Measurements from ENCODE around the gene SPOCK1.

SPOCK1 gene

DNA sequence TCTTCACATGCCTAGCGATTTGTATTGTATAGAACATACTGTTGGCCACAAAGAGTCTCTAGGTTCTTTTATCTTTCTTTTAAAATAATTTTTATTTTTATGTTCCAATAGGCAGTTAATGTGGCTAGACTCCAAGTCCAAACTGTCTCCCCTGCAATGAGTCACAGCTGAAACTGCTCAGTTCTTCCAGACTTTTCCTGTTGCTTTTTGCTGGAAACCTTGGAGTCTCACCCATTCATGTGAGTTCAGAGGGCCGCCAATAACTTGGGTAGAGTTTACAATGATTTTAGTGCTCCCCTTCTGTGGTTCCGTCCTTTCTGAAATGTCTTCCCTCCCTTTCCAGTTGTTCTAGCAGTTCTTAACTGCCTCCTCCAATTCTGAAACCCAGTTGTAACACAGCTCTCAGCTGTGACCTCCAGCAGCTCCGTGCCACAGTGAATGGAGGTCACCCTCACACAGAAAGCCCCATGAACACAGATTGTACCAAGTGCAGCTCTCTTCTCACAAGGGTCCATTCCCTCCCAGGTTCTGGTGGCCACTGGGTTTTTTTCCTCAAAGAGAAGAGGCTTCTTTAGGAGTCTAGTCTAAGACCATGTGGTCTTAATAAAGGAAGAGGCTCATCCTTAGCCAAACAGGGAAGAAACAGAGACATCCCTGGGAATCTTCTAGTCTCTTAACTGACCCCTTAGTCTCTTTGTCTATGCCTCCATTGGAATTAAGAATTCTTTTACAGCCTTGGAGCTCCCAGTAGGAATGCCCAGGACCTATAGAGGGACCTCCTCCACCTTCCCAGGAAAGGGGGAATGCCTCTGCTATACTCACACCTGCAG is 198.5 kb downstream of the SPOCK1 start:
- FAIRE-seq (no peak), DNase-seq (ENCODE audit: low spot score) (peak; percentile 19)

DNA sequence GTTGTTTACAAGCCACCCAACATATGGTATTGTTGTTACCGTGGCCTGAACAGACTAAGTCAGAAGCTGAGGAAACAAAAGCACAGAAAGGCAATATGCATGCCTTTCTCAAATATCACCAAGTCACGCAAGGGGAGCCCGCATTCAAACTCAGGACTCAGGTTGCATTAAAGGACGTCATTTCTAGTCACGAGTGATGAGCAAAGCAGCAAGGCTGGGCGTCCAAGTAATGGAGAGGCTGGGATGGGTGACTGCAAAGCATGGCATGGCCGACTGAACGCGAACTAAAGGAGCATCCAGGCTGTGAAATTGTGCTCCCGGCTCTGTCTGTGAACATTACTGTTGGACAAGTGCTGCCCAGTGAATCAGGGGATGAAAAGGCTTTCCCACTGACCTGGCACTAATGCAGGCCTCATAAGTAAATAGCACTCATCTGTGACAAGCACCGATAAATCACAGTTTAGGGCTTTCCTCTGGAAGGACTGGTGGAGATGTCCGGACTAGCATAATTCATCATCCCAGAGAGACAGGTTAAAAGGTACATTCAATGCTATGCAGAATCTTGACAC is 202.8 kb downstream of the SPOCK1 start:
- DNase-seq (ENCODE audit: low spot score) (no peak), FAIRE-seq (no peak)

DNA sequence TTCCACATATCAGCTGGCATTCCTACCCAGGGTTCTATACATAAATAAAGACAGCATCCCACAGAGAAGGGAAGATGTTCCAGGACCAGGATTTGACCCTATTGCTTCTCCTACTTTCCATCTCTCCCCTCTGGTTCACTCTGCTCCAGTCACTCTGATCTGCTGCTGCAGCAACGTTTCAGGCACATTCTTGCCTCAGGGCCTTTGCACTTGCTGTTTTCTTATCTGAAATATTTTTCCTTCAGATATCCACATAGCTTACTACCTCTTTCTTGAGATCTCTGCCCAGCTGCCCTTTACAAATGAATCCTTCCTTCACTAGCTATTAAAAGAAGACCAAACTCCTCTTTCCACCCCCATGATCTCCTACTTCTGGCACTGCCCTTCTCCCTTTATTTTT is 204.5 kb downstream of the SPOCK1 start:
- DNase-seq (ENCODE audit: low spot score) (no peak), FAIRE-seq (no peak)

DNA sequence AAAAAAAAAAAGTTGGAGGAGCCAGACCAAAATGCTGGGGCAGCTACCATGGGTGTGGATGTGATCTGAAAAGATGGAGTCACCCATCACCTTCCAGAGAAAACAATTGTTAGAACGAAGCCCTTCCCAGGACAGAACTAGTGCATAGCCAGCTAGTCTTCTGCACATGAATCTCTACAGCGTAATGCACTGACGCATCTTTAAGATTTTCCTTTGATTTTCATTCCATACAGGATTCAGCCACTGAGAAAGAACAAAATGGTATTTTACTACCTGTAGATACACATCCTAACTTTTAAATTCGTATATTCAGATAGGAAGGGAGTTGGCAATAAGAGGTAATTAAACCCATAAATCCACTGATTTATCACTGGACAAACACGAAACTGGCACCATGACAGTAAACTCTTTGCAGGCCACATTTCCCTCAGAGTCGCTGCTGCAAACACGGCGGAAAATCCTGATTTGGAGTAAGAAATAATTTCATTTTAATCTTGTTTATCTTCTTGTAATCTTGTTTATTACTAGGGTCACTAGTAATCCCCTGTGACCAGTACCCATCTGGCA is 206.6 kb downstream of the SPOCK1 start:
- no peak for DNase-seq (ENCODE audit: low spot score)
- no peak for FAIRE-seq

DNA sequence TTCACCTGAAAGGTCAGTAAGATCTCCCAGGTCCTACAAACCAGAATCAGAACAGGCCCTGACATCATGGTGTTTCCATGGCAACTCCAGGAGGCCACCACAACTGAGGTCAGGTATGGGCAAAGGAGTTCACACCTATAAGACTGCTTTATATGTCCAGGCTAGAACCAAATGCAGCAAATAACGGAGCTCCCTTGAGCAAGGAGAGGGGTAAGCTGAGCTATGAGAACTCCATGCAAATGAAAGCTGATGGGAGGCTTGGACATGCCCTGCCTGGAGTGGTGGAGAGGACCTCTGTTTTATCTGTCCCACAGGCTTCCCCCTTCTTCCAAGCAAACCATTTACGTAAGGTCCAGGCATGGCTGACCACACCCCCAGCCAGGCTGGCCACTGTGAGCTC is 207.7 kb downstream of the SPOCK1 start:
- no peak for FAIRE-seq

DNA sequence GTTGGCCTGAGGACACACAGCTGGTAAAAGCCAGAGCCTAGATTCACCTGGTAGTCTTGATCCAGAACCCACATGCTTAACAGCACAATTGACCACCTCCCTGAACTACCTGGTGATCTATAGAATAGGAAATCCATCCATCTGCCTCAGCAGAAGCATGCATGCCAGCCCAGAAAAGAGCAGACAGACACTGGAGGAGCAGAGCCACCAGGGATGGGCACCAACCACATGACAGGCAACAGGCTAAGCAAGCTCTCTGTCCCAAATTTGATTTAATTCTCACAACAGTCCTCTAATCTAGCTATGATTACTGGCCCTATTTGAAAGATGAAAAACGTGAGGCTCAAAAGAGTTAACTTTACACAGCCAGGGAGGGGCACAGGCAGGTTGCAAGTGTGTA is 208.1 kb downstream of the SPOCK1 start:
- DNase-seq (ENCODE audit: low spot score) (no peak), FAIRE-seq (no peak)

More for the DNA sequence above, 207.7 kb downstream of the SPOCK1 start:
- no peak for DNase-seq (ENCODE audit: low spot score)

DNA sequence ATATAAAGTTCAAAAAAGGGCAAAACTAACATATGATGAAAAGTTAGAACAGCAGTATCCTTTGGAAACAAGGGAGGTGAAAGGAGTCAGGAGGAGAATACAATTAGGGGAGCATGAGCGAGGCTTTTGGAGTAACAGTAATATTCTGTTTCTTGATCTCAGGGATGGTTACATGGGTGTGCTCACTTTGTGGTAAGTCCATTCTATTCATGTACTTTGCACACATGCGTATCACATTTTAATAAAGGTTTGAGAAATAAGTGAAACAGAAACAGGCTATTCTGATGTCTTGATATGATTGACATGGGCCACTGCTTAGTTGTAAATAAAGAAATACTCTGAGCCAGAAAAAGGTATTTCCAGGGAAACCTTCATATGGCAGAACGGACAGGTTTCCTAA is 208.8 kb downstream of the SPOCK1 start:
- FAIRE-seq (no peak), DNase-seq (ENCODE audit: low spot score) (no peak)

DNA sequence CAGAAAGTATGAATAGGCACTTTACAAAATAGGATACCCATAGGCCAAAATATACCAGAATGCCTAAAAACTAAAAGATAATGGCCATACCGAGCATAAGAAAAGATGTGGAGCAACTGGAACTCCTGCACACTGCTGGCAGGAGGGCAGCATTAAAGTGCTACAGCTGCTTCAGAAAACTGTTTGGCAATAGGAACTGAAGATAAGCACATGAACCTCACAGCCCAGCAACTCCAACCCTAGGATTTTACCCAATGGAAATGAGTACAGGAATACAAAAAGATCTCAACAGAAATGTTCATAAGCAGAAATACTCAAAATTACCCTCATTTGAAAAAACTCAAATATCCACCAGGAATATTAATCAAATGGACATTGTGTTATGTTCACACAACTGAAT is 209.3 kb downstream of the SPOCK1 start:
- FAIRE-seq: no peak
- DNase-seq (ENCODE audit: low spot score): no peak

DNA sequence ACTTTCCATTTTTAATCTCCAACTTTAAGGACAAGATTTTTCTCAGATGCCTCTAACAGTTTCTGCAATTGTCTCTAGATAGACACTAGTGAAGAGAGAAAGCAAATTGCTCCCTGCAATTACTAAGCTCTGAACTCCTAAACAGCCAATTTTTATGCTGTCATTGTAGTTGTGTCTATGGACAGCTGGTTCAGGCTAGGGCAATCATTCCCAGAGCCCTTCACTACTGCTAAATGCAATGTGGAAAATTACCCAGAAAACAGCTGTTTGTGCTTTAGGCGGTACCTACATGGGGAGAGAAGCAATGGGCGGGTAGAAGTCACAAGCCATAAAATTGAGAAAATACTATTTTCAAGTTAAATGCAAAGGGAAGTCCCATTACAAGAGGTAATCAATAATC is 211.6 kb downstream of the SPOCK1 start:
- DNase-seq (ENCODE audit: low spot score): no peak
- no peak for FAIRE-seq

DNA sequence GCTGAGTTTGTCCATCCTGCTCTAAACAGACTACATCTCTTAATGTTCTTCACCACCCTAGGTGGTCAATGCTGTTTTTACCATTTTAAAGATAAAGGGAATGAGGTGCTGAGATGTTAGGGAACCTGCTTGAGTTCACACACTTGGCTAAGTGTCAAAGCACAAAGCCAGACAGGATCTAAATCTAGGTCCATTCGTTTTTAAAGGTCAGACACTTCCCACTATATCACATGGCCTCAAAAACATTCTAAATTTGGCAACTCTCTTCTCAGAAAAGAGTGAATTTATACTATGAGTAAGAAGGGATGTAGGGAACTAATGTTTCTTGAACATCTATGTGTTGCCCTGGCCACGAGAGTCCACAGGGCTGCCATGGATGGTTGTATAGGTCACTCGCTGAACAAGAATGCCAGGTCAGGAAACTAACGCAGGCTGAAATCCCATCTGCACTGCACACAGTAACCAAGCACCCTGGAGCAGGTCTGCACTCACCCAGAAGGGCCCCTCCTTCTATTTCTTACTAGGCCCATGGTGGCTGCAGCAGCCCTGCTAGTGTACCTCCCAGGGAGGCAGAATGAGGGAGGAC is 213.0 kb downstream of the SPOCK1 start:
- no peak for FAIRE-seq
- DNase-seq (ENCODE audit: low spot score): no peak

DNA sequence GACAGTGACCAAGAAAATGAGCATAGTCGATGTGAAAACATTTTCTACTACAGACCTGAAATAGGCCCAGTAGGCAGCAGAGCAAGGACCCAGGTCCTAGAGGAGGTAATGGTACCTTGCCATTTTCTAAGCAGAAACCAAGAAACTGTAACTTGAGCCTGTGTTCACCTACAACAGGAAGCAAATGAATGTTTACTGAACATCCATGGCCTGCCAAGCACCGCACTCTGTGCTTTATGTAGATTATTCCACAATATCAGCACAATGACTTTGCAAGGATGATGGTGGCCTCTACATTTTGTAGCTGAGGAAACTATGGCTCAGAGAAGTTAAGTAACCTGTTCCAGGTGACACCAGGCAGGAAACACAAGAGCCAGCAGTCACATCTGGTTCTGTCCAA is 215.3 kb downstream of the SPOCK1 start:
- DNase-seq (ENCODE audit: low spot score): no peak
- no peak for FAIRE-seq

DNA sequence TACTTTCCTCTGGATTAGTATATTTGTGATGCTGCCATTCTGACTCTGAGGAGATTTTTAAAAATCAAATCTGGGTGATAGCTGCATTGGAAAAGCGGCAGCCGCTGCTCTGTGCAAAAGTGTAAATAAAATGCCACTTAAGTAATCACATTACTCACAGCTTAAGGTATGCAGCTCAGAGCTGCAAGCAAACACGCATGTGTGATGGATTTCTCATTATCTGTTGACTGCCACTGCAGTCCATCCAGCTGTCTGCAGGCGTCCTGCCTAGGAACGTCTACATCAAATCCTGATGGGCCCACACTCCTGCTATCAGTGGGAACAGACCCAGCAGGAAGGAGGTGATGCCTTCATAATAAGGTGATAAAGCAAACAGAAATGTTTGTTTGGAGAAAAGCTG is 216.9 kb downstream of the SPOCK1 start:
- FAIRE-seq (peak; percentile 23), DNase-seq (ENCODE audit: low spot score) (peak; percentile 43)

DNA sequence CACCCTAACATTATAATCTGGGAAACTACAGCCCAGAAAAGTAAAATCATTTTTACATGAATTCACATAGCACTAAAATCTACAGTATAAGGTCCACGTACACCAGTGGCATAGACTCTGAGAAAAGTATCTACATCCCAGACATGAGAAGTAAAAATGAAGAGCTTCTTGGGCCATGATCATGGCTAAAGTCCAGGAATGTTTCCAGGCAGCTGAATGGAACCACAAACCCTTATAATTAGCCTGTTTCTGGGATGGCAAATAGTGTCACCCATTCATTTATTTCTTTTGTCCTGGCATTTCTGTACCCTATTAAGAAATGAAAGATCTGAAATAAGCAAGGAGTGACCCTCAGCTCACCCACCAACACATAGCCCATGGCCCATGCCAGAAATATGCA is 217.9 kb downstream of the SPOCK1 start:
- DNase-seq (ENCODE audit: low spot score) (no peak), FAIRE-seq (no peak)

DNA sequence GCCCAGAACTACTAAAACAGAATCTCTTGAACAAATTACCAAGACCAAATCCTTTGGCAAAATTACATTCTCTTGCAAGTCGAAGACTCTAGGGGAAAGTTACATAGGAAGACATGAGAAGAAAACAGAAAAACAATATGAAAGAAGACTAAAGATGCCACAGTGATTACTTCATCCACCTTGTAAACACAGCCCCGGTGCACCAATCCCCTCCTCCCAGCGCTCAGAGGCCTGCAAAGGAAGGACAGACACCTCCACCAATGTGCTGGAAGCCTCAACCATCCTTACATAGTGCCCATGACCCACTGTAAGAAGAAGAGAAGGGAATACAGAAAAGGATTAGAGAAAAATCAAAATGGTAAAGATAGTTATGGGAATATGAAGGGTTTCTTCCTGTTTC is 218.5 kb downstream of the SPOCK1 start:
- DNase-seq (ENCODE audit: low spot score) (peak; percentile 37), FAIRE-seq (no peak)

DNA sequence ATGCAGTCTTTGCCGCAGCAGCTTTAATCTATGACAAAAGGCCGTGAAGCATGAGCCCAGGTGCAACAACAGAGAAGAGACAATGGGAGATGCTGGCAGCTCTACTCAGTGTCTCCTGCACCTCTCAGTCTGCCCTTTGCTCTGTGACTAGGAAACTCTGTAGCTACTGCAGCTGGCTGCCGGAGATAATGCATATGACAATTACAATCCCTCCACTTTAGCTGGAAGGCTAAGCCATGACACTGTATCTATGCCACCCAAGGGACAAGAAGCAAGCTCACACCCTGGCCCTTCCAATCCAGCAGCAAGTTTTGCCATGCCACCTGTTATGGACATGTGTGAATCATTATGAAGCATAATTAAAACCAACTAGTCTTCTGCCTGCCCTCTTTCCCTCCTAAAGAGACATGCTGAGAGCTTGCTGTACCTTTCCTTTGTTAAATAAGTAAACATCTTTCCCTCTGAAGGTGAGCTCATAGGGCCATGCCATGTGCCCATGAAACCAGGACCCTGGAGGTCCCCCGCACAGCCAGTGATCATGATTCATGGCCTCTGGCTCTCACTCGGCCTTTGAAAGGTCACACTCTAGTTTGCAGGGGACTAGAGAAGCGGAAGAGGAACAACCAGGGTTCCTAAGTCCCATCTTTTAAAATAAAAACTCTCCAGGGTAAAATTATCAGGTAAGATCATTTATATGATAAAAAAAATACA is 219.4 kb downstream of the SPOCK1 start:
- DNase-seq (ENCODE audit: low spot score): no peak
- FAIRE-seq: no peak

DNA sequence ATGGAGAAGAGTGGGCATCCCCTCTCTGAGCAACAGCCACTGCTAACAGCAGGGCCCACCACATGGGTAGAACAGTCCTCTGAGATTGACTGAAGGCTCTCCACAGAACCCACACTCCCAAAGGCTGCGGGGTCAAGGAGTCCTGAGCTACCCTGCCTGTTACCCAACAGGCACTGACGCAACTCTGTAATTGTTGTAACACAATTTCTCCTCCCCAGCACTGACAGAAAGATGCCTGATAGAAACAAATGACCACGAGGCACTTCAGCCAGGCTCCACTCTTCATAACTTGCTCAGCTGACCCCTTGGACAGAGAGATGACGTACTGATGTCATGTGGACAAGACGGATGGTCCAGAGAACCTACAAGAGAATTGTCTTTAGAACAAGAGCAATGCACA is 220.7 kb downstream of the SPOCK1 start:
- DNase-seq (ENCODE audit: low spot score) (no peak), FAIRE-seq (no peak)

DNA sequence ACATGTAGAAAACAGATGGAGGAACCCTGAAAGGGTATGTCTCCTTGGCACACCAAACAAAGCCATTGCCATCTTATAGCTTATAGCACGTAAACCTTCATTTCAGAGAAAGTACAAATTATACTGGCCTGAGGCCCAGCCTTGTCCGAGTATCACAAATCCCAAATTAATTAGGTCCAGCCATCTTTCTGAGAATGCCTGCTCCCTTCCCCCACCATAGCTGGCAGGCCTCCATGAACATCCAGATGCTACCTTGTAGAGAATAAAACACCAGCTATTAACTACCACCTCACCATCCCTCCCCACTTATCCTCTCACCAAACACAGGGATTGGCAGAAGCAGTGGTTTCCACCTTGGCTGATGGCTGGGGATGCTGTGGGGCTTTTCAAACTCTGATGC is 224.0 kb downstream of the SPOCK1 start:
- FAIRE-seq (no peak), DNase-seq (ENCODE audit: low spot score) (no peak)

DNA sequence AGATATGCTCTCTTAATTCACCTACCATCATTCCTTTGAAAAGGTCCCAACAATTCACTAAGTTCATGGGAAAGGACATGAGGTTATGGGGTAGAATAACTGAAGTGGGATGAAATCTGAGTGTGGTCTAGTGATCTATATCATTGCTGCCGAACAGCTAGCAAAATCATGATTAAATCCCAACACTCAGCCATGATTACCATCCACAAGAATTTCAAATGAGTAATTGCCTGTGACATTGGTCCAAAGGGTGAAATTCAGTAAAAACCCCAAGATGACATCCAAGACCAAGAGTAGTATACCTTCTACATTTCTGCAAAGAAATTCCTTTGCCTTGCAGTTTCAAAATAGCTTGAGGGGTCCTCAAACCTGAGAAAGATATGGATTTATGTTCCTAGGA is 225.6 kb downstream of the SPOCK1 start:
- no peak for FAIRE-seq

DNA sequence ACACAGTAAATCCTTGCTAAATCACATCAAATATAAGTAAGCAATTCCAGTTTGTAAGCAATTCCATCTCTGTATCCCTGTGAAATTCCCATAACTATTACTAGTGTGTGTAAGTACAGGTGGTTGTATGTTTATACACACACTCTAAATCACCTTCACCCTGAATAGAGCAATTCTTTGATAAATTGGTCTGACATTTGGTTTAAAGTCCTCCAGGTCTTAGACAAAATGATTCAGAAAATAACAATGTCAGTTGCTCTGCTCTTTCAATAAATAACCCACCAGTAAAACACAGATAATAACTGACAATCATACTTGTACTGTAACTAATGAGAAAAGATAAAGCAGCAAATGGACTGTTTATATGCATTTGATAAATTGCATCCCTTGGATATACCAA is 226.3 kb downstream of the SPOCK1 start:
- DNase-seq (ENCODE audit: low spot score) (no peak), FAIRE-seq (no peak)

More for the DNA sequence above, 225.6 kb downstream of the SPOCK1 start:
- no peak for DNase-seq (ENCODE audit: low spot score)

DNA sequence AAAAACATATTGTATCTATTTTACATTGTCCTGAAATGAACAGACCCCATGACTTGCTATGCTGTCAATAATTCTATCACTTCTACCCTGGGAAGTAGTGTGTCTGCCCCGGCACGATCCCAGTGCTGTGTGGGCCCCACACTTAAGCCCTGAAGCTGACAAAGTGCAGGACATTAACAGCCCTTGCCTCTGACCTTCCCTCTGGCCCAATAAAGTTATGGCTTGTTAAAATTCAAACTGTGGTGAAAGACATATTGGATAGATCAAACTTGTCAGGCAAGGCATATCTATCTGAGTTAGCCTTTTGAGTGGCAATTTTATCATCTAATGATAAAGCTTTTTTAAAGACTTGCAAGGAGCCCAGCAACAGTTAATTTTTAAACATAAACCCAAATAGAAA is 229.2 kb downstream of the SPOCK1 start:
- FAIRE-seq: no peak
- no peak for DNase-seq (ENCODE audit: low spot score)

DNA sequence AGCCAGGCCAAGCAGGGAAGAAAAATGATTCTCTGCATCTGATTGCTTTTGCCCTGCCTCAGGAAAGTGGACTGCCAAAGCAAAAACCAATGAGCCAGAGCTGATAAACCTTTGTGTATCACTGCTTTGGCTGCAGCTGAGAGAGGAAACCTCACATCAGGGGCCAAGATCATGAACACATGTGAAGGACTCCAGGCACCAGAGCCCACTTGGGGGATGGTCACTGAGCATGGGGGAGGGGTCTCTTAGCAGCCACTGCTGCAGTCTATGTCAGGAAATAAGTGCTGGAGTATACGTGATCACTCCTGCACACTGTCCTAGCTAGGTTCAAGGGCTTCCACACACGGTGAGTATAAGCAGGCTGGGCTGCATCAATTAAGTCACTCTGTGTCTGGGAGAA is 229.9 kb downstream of the SPOCK1 start:
- FAIRE-seq: no peak

DNA sequence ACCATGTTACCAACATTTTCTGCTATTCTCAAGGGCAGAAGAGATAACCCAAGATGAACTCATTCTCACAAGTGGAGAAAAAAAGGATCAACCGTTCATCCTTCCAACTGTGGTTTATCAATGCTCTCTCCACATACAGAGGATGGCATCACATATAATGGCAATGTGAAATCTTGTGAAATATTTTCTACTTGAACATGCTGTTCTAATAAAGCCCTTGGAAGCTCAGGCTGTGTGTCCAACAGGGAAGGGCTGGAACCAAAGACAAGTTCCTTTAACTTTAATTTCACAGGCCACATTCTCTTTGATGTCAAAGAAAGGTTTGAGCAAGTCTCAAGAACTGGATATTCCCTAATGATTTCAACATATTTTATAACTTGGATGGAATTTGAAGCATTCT is 230.5 kb downstream of the SPOCK1 start:
- FAIRE-seq (no peak), DNase-seq (ENCODE audit: low spot score) (no peak)

More for the DNA sequence above, 229.9 kb downstream of the SPOCK1 start:
- DNase-seq (ENCODE audit: low spot score): no peak
